SK-N-SH (cell line): ENCODE results near the gene ATXN7L3B. TPM values are rescaled to one million over a fixed set of nuclear protein-coding genes. Genes with fewer than 3 reads are reported as not detected.
"Not testable (repeated sequence)": the region's sequence is repeated elsewhere in the genome, so short reads cannot be mapped to it uniquely, and the experiment has no call there.

Source experiments
- CTCF ChIA-PET: fragments of 300-600, 350-600 bp; formaldehyde crosslinking; extraction: SDS; loops from one replicate; lab custom pipeline; 2021; lab: Yijun Ruan, JAX
- POLR2A ChIA-PET: fragments of 350-600 bp; sonication (Branson Sonifier 250); formaldehyde crosslinking; extraction: SDS; loops from one replicate; lab custom pipeline; 2020; ENCODE audit warnings: antibody characterized with exemption, inconsistent platforms; lab: Yijun Ruan, JAX
- DNase-seq: peaks from one replicate; pipeline ENCODE4 v3.0.0; 2012
- H2AFZ ChIP-seq: fragments of 200-600 bp; sonication (generic); 2 replicates; pipeline ENCODE4 v1.8.1; 2016; ENCODE audit warnings: antibody characterized with exemption, mild to moderate bottlenecking, low read depth
- H3F3A ChIP-seq: fragments of 200-600 bp; sonication (generic); replicated peaks from 2 replicates; pipeline ENCODE3; 2016; ENCODE audit warnings: antibody characterized with exemption, mild to moderate bottlenecking; ENCODE audit not compliant: insufficient read depth
- H3K27ac ChIP-seq, 2 experiments: fragments of 200-500 bp in 1 of 2; fragments of 200-600 bp in 1 of 2; sonication (Bioruptor generic) in 1 of 2; sonication (generic), shearing (Covaris generic) in 1 of 2; 2 replicates each; pipeline versions ENCODE4 v1.5.1 to v1.6.1; 2014 to 2016; ENCODE audit warnings: low read depth in 2 of 2, inconsistent platforms in 1 of 2, low read length in 1 of 2, mild to moderate bottlenecking in 1 of 2, mixed read lengths in 1 of 2
- H3K27me3 ChIP-seq: fragments of 200-600 bp; sonication (generic), shearing (Covaris generic); 2 replicates; pipeline ENCODE4 v1.6.1; 2016; ENCODE audit warnings: mixed run types; ENCODE audit not compliant: insufficient read depth
- H3K36me3 ChIP-seq, 2 experiments: fragments of 200-500 bp in 1 of 2; fragments of 200-600 bp in 1 of 2; sonication (Bioruptor generic) in 1 of 2; sonication (generic) in 1 of 2; replicated peaks in 1 of 2; 2 replicates each; pipeline versions ENCODE3 to v1.5.1; 2014 to 2016; ENCODE audit warnings: low read length in 1 of 2, mild to moderate bottlenecking in 1 of 2; ENCODE audit not compliant: insufficient read depth in 2 of 2, control insufficient read depth in 1 of 2
- H3K4me1 ChIP-seq, 2 experiments: fragments of 200-500 bp in 1 of 2; fragments of 200-600 bp in 1 of 2; sonication (Bioruptor generic) in 1 of 2; sonication (generic), shearing (Covaris generic) in 1 of 2; 2 replicates each; pipeline versions ENCODE4 v1.5.1 to v1.6.1; 2014 to 2016; ENCODE audit warnings: low read depth in 1 of 2, low read length in 1 of 2, mixed run types in 1 of 2; ENCODE audit not compliant: insufficient read depth in 2 of 2, control insufficient read depth in 1 of 2
- H3K4me2 ChIP-seq: fragments of 200-600 bp; sonication (generic), shearing (Covaris generic); 2 replicates; pipeline ENCODE4 v1.6.1; 2017; ENCODE audit warnings: mixed run types
- H3K4me3 ChIP-seq, 2 experiments: fragments of 200-500 bp in 1 of 2; fragments of 200-600 bp in 1 of 2; sonication (Bioruptor generic) in 1 of 2; sonication (generic), shearing (Covaris generic) in 1 of 2; 2 replicates each; pipeline versions ENCODE4 v1.5.1 to v1.8.1; 2014 to 2016; ENCODE audit warnings: low read depth in 2 of 2, inconsistent platforms in 1 of 2, low read length in 1 of 2, mild to moderate bottlenecking in 1 of 2, mixed read lengths in 1 of 2, moderate library complexity in 1 of 2
- H3K79me2 ChIP-seq: fragments of 200-600 bp; sonication (generic); 2 replicates; pipeline ENCODE4 v1.8.1; 2017; ENCODE audit warnings: mild to moderate bottlenecking; ENCODE audit not compliant: insufficient read depth
- H3K9ac ChIP-seq: fragments of 200-600 bp; sonication (generic); 2 replicates; pipeline ENCODE4 v1.6.1; 2017; ENCODE audit warnings: mixed run types
- H3K9me2 ChIP-seq: fragments of 200-600 bp; sonication (generic); 2 replicates; pipeline ENCODE4 v1.6.1; 2017; ENCODE audit warnings: mixed run types
- H3K9me3 ChIP-seq: fragments of 200-600 bp; sonication (generic); 2 replicates; pipeline ENCODE4 v1.6.1; 2017; ENCODE audit warnings: mixed run types, mild to moderate bottlenecking, moderate library complexity
- H4K20me1 ChIP-seq: fragments of 200-600 bp; sonication (generic); 2 replicates; pipeline ENCODE4 v1.6.1; 2017; ENCODE audit warnings: mild to moderate bottlenecking, mixed run types; ENCODE audit not compliant: insufficient read depth
- ELF1 ChIP-seq: IDR thresholded peaks from 2 replicates; pipeline ENCODE4 v1.4.0; 2012
- EP300 ChIP-seq, 2 experiments: IDR thresholded peaks; 2 replicates each; pipeline versions ENCODE4 v1.4.0 to v1.6.1; 2012; ENCODE audit warnings: borderline replicate concordance in 1 of 2, low read depth in 1 of 2, low read length in 1 of 2
- EZH2phosphoT487 ChIP-seq: fragments of 200-600 bp; sonication (generic); IDR thresholded peaks from 2 replicates; pipeline ENCODE4 v1.6.1; 2017; ENCODE audit warnings: low read depth, mixed run types, mild to moderate bottlenecking, antibody characterized with exemption, moderate library complexity, borderline replicate concordance
- FOSL2 ChIP-seq: IDR thresholded peaks from 2 replicates; pipeline ENCODE4 v1.4.0; 2012; ENCODE audit warnings: low read depth, mild to moderate bottlenecking, moderate library complexity, borderline replicate concordance
- NFIC ChIP-seq: IDR thresholded peaks from 2 replicates; pipeline ENCODE4 v1.4.0; 2012; ENCODE audit warnings: borderline replicate concordance
- NRF1 ChIP-seq: IDR thresholded peaks from 2 replicates; pipeline ENCODE4 v1.6.1; 2012; ENCODE audit warnings: low read depth, mild to moderate bottlenecking, low read length
- POLR2AphosphoS5 ChIP-seq: IDR thresholded peaks from 2 replicates; pipeline ENCODE4 v1.6.1; 2012; ENCODE audit warnings: low read depth, low read length
- RFX5 ChIP-seq: IDR thresholded peaks from 2 replicates; pipeline ENCODE4 v1.6.1; 2012; ENCODE audit warnings: mild to moderate bottlenecking, improper control_type of control experiment, low read length
- RXRA ChIP-seq: IDR thresholded peaks from 2 replicates; pipeline ENCODE4 v1.4.0; 2012; ENCODE audit warnings: low read depth, mild to moderate bottlenecking, borderline replicate concordance
- SIN3A ChIP-seq: IDR thresholded peaks from 2 replicates; pipeline ENCODE4 v1.6.1; 2012; ENCODE audit warnings: low read depth, mild to moderate bottlenecking, low read length, moderate library complexity, borderline replicate concordance
- SMC3 ChIP-seq: IDR thresholded peaks from 2 replicates; pipeline ENCODE4 v1.6.1; 2012; ENCODE audit warnings: low read depth, low read length, improper control_type of control experiment
- TAF1 ChIP-seq: IDR thresholded peaks from 2 replicates; pipeline ENCODE4 v1.6.1; 2012; ENCODE audit warnings: low read depth, mild to moderate bottlenecking, low read length, moderate library complexity, borderline replicate concordance
- YY1 ChIP-seq: IDR thresholded peaks from 2 replicates; pipeline ENCODE4 v1.4.0; 2012; ENCODE audit warnings: low read depth, mild to moderate bottlenecking
- WGBS: methylation state at CpG from one replicate; pipeline ENCODE4 v1.1.6; 2017; ENCODE audit warnings: low lambda C conversion rate; 5-methylcytosine and 5-hydroxymethylcytosine counted together
- polyA plus RNA-seq, 3 experiments: library from polyadenylated mRNA; depleted of rRNA; stranded (reverse); fragments of >200 nt; gene quantifications; 2 replicates each; pipeline ENCODE4 v1.2.3, GENCODE V29; 2012
- TF ChIP-seq, protein P1 (sequence below): IDR thresholded peaks from 2 replicates; pipeline ENCODE4 v1.6.1; 2012; ENCODE audit warnings: mild to moderate bottlenecking, low read depth, low read length, moderate library complexity
- TF ChIP-seq, protein P2 (sequence below): IDR thresholded peaks from 2 replicates; pipeline ENCODE4 v1.4.0; 2012; ENCODE audit warnings: low read depth, borderline replicate concordance
- TF ChIP-seq, protein P3 (sequence below): fragments of 150-350 bp; IDR thresholded peaks from 2 replicates; pipeline ENCODE4 v1.6.1; 2017; ENCODE audit warnings: antibody characterized with exemption, low read length, low read depth, borderline replicate concordance
- TF ChIP-seq, protein P4 (sequence below): fragments of 150-350 bp; IDR thresholded peaks from 2 replicates; pipeline ENCODE4 v1.6.1; 2016; ENCODE audit warnings: mild to moderate bottlenecking, low read depth, low read length
- TF ChIP-seq, protein P5 (sequence below): IDR thresholded peaks from 2 replicates; pipeline ENCODE4 v1.4.0; 2012; ENCODE audit warnings: low read depth

Gene ATXN7L3B
- polyA plus RNA-seq, 1 of the 3 experiments (the other 2 are of a cell fraction): 13.8 TPM

DNA sequence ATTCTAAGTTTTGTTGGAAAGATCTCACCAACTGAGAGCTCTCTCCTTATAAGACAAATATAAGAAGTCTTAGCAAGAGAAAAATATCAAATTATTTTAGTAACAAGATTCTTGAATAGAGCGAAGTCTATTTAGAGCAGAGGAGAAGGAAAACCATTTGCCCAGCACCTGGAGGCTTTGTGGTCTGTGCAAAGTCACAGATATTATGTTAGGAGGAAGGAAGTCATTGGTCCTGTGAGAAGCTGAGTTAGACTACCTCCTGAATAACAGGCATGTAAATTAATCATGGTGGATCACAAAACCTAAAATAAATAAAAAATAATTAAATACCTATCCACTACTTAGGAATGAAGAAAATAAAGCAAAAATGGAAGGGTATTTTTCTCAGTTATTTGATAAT is 38.4 kb upstream of the ATXN7L3B start:
- H3K79me2 ChIP-seq: no peaks in the 10 kb centered on the region
- H2AFZ ChIP-seq: no peak overlapping the region
- H3K36me3 ChIP-seq: no peaks in the 10 kb centered on the region
- no peak overlapping the region for H3K4me2 ChIP-seq
- DNase-seq: no peak
- no peak for TF ChIP-seq ELF1
- TF ChIP-seq POLR2AphosphoS5: no peak
- TF ChIP-seq EZH2phosphoT487: no peak
- TF ChIP-seq FOSL2: no peak
- no peak for TF ChIP-seq SMC3
- no peak for TF ChIP-seq NFIC
- no peak for TF ChIP-seq EP300 (IDR thresholded peaks at IDR 0.05; ENCODE audit: borderline replicate concordance in 1 of 2, low read depth in 1 of 2, low read length in 1 of 2)
- no peak for TF ChIP-seq RFX5
- TF ChIP-seq, protein P1, sequence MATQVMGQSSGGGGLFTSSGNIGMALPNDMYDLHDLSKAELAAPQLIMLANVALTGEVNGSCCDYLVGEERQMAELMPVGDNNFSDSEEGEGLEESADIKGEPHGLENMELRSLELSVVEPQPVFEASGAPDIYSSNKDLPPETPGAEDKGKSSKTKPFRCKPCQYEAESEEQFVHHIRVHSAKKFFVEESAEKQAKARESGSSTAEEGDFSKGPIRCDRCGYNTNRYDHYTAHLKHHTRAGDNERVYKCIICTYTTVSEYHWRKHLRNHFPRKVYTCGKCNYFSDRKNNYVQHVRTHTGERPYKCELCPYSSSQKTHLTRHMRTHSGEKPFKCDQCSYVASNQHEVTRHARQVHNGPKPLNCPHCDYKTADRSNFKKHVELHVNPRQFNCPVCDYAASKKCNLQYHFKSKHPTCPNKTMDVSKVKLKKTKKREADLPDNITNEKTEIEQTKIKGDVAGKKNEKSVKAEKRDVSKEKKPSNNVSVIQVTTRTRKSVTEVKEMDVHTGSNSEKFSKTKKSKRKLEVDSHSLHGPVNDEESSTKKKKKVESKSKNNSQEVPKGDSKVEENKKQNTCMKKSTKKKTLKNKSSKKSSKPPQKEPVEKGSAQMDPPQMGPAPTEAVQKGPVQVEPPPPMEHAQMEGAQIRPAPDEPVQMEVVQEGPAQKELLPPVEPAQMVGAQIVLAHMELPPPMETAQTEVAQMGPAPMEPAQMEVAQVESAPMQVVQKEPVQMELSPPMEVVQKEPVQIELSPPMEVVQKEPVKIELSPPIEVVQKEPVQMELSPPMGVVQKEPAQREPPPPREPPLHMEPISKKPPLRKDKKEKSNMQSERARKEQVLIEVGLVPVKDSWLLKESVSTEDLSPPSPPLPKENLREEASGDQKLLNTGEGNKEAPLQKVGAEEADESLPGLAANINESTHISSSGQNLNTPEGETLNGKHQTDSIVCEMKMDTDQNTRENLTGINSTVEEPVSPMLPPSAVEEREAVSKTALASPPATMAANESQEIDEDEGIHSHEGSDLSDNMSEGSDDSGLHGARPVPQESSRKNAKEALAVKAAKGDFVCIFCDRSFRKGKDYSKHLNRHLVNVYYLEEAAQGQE: no peak
- TF ChIP-seq, protein P2, sequence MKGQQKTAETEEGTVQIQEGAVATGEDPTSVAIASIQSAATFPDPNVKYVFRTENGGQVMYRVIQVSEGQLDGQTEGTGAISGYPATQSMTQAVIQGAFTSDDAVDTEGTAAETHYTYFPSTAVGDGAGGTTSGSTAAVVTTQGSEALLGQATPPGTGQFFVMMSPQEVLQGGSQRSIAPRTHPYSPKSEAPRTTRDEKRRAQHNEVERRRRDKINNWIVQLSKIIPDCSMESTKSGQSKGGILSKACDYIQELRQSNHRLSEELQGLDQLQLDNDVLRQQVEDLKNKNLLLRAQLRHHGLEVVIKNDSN: no peak
- no peak for TF ChIP-seq YY1
- TF ChIP-seq, protein P3, sequence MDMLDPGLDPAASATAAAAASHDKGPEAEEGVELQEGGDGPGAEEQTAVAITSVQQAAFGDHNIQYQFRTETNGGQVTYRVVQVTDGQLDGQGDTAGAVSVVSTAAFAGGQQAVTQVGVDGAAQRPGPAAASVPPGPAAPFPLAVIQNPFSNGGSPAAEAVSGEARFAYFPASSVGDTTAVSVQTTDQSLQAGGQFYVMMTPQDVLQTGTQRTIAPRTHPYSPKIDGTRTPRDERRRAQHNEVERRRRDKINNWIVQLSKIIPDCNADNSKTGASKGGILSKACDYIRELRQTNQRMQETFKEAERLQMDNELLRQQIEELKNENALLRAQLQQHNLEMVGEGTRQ: no peak
- no peak for TF ChIP-seq SIN3A
- TF ChIP-seq RXRA: no peak
- no peak for TF ChIP-seq NRF1
- TF ChIP-seq TAF1: no peak
- TF ChIP-seq, protein P4, sequence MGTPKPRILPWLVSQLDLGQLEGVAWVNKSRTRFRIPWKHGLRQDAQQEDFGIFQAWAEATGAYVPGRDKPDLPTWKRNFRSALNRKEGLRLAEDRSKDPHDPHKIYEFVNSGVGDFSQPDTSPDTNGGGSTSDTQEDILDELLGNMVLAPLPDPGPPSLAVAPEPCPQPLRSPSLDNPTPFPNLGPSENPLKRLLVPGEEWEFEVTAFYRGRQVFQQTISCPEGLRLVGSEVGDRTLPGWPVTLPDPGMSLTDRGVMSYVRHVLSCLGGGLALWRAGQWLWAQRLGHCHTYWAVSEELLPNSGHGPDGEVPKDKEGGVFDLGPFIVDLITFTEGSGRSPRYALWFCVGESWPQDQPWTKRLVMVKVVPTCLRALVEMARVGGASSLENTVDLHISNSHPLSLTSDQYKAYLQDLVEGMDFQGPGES: no peak
- TF ChIP-seq, protein P5, sequence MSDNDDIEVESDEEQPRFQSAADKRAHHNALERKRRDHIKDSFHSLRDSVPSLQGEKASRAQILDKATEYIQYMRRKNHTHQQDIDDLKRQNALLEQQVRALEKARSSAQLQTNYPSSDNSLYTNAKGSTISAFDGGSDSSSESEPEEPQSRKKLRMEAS: no peak
- ChIA-PET CTCF (interaction anchor here (1.3 kb wide), 1 partner anchor 11 kb away, joined by 4 read pairs; no protein-coding TSS in a partner anchor), POLR2A (no interaction called here)
- no peaks in the 10 kb centered on the region for H3K27me3 ChIP-seq
- no peaks in the 10 kb centered on the region for H4K20me1 ChIP-seq
- no peak overlapping the region for H3K9ac ChIP-seq
- no peaks in the 10 kb centered on the region for H3K9me2 ChIP-seq
- H3K4me1 ChIP-seq: no peaks in the 10 kb centered on the region
- no peaks in the 10 kb centered on the region for H3F3A ChIP-seq
- H3K9me3 ChIP-seq: no peaks in the 10 kb centered on the region
- H3K27ac ChIP-seq: no peak overlapping the region
- WGBS: 27% methylated on average over 1 of the region's 1 CpG
- no peak overlapping the region for H3K4me3 ChIP-seq

DNA sequence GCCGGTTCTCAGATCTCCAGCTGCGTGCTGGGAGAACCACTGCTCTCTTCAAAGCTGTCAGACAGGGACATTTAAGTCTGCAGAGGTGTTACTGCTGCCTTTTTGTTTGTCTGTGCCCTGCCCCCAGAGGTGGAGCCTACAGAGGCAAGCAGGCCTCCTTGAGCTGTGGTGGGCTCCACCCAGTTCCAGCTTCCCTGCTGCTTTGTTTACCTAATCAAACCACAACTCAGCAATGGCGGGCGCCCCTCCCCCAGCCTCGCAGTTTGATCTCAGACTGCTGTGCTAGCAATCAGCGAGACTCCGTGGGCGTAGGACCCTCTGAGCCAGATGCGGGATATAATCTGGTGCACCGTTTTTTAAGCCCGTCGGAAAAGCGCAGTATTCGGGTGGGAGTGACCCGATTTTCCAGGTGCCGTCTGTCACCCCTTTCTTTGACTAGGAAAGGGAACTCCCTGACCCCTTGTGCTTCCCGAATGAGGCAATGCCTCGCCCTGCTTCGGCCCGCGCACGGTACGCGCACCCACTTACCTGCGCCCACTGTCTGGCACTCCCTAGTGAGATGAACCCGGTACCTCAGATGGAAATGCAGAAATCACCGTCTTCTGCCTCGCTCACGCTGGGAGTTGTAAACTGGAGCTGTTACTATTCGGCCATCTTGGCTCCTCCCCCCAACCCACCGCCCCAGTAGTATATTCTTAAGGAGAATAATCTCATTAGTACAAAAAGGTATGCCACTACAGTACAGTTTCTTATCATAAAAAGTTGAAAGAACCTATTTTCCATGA is 28.6 kb upstream of the ATXN7L3B start:
- H4K20me1 ChIP-seq, H3K4me2 ChIP-seq, H3K4me1 ChIP-seq, H3K27me3 ChIP-seq, H2AFZ ChIP-seq, H3K27ac ChIP-seq, H3K36me3 ChIP-seq, H3K9me2 ChIP-seq, CTCF ChIA-PET, H3K4me3 ChIP-seq, POLR2A ChIA-PET, H3K9ac ChIP-seq, H3K9me3 ChIP-seq, DNase-seq, H3K79me2 ChIP-seq, H3F3A ChIP-seq: not testable (repeated sequence)
- WGBS: 70% methylated on average over 23 of the region's 31 CpGs
